ENCODE measurements around the gene PARD3B.

Gene PARD3B, protein sequence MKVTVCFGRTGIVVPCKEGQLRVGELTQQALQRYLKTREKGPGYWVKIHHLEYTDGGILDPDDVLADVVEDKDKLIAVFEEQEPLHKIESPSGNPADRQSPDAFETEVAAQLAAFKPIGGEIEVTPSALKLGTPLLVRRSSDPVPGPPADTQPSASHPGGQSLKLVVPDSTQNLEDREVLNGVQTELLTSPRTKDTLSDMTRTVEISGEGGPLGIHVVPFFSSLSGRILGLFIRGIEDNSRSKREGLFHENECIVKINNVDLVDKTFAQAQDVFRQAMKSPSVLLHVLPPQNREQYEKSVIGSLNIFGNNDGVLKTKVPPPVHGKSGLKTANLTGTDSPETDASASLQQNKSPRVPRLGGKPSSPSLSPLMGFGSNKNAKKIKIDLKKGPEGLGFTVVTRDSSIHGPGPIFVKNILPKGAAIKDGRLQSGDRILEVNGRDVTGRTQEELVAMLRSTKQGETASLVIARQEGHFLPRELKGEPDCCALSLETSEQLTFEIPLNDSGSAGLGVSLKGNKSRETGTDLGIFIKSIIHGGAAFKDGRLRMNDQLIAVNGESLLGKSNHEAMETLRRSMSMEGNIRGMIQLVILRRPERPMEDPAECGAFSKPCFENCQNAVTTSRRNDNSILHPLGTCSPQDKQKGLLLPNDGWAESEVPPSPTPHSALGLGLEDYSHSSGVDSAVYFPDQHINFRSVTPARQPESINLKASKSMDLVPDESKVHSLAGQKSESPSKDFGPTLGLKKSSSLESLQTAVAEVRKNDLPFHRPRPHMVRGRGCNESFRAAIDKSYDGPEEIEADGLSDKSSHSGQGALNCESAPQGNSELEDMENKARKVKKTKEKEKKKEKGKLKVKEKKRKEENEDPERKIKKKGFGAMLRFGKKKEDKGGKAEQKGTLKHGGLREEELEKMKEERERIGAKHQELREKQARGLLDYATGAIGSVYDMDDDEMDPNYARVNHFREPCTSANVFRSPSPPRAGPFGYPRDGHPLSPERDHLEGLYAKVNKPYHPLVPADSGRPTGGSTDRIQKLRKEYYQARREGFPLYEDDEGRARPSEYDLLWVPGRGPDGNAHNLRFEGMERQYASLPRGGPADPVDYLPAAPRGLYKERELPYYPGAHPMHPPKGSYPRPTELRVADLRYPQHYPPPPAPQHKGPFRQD (N-terminal part only)

DNA sequence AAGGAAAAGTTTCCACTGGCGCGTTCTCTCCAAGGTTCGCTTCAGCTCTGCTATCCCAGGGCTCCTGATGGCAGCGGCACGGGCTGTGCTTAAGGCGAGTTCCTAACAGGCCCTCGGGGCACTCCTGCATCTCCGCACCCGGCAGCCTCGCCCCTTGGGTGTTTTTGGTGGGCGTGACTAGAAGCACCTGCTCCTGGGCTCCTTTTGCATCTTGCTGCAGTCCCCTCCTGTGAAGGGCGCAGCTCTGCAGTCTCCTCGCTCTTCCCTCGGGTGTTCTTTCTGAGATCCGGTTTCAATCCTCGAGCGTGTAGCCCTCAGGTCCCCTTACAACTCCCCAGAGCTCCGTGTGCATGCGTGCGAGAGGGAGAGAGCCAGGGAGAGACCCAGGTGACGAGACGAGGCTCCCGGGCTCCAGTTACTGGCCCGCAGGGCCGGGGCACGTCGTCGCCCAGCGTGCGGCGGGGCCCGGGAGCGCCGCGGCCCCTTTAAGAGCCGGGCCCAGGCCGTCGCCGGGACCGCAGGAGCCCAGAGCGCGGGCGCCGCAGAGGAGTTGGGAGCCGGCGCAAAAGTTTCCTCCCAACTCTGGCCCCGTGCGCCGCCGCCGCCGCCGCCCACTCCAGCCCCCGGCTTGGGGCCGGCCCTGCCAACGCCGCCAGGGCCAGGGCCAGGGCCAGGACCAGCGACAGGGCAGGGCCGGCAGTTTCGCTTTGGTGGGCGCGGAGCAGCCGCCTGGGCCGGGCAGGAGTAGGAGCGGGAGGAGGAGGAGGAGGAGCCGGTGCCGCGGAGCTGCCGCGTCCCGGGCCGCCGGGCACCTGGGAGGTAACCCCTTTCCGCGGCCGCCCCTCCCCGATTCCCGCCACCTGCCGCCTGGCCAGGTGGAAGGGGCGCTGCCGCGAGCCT is at the start of gene PARD3B:
Gene PARD3B (plus strand): TSS at position 515 of the 900 bp plus-strand sequence. CDS start 525 bp downstream, outside the sequence.
- Histone ChIP-seq H3K9me2 (replicated peaks; ENCODE audit: control insufficient read depth, low read length) (no peaks in the 10 kb centered on the region), H3K79me2 (ENCODE audit: control insufficient read depth, low read length) (no peaks in the 10 kb centered on the region), H3K36me3 (ENCODE audit: control insufficient read depth, low read length) (no peaks in the 10 kb centered on the region), H3K4me3 (ENCODE audit: low read length) (no peak within 1 kb of the TSS), H3F3A (ENCODE audit: control insufficient read depth, insufficient read depth) (no peaks in the 10 kb centered on the region), H3K9me3 (ENCODE audit: control insufficient read depth, insufficient read depth, low read length) (peaks cover 7% of the 10 kb centered on the region; the same call in 1 of the 2 replicates), H4K20me1 (ENCODE audit: control insufficient read depth, insufficient read depth, low read depth, low read length) (no peaks in the 10 kb centered on the region), H3K4me1 (ENCODE audit: control insufficient read depth, low read length) (no peaks in the 10 kb centered on the region), H3K4me2 (ENCODE audit: low read length) (no peak within 1 kb of the TSS), H3K27me3 (ENCODE audit: control insufficient read depth, low read length) (no peaks in the 10 kb centered on the region), H3K27ac (ENCODE audit: low read depth, low read length) (no peak within 1 kb of the TSS)
- TF ChIP-seq EZH2phosphoT487 (IDR thresholded peaks at IDR 0.05; ENCODE audit: borderline replicate concordance, low read length): no peak
- no peak for TF ChIP-seq CTCF (IDR thresholded peaks at IDR 0.05; ENCODE audit: low read depth, low read length, poor library complexity, severe bottlenecking)

DNA sequence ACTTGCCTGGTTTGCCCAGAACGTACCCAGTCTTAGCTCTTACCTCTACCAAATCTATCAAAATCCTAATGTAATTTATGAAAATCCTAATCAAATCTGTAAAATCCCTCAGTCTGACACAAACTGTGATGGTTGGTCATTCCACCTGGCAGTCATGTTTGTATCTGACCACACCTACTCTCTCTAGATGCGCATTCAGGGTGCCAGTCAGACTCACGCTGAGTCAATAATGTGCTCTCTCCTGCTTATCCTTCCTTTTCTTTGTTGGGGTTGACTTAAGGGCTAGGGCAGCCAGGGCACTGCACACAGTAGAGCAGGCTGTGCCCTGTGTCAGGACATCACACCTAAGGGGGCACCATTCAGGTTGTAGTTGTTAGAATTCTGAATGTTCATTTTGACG is 48.5 kb upstream of the PARD3B start:
- H3F3A ChIP-seq (ENCODE audit: control insufficient read depth, insufficient read depth): no peaks in the 10 kb centered on the region
- H3K9me2 ChIP-seq (replicated peaks; ENCODE audit: control insufficient read depth, low read length): no peaks in the 10 kb centered on the region
- TF ChIP-seq EZH2phosphoT487 (IDR thresholded peaks at IDR 0.05; ENCODE audit: borderline replicate concordance, low read length): no peak
- no peak for TF ChIP-seq CTCF (IDR thresholded peaks at IDR 0.05; ENCODE audit: low read depth, low read length, poor library complexity, severe bottlenecking)
- no peaks in the 10 kb centered on the region for H3K4me1 ChIP-seq (ENCODE audit: control insufficient read depth, low read length)
- H3K9me3 ChIP-seq (ENCODE audit: control insufficient read depth, insufficient read depth, low read length): no peaks in the 10 kb centered on the region
- no peaks in the 10 kb centered on the region for H4K20me1 ChIP-seq (ENCODE audit: control insufficient read depth, insufficient read depth, low read depth, low read length)
- H3K79me2 ChIP-seq (ENCODE audit: control insufficient read depth, low read length): no peaks in the 10 kb centered on the region
- H3K27me3 ChIP-seq (ENCODE audit: control insufficient read depth, low read length): no peaks in the 10 kb centered on the region
- no peak overlapping the region for H3K27ac ChIP-seq (ENCODE audit: low read depth, low read length)
- H3K36me3 ChIP-seq (ENCODE audit: control insufficient read depth, low read length): no peaks in the 10 kb centered on the region
- no peak overlapping the region for H3K4me3 ChIP-seq (ENCODE audit: low read length)
- no peak overlapping the region for H3K4me2 ChIP-seq (ENCODE audit: low read length)

- Histone ChIP-seq H3K4me2 (ENCODE audit: low read length) (no peak overlapping the region), H3K4me3 (ENCODE audit: low read length) (no peak overlapping the region), H3K4me1 (ENCODE audit: control insufficient read depth, low read length) (no peaks in the 10 kb centered on the region), H3K27me3 (ENCODE audit: control insufficient read depth, low read length) (no peaks in the 10 kb centered on the region), H3K27ac (ENCODE audit: low read depth, low read length) (no peak overlapping the region), H3K79me2 (ENCODE audit: control insufficient read depth, low read length) (no peaks in the 10 kb centered on the region), H3K9me3 (ENCODE audit: control insufficient read depth, insufficient read depth, low read length) (no peaks in the 10 kb centered on the region), H4K20me1 (ENCODE audit: control insufficient read depth, insufficient read depth, low read depth, low read length) (no peaks in the 10 kb centered on the region), H3K9me2 (replicated peaks; ENCODE audit: control insufficient read depth, low read length) (no peaks in the 10 kb centered on the region), H3F3A (ENCODE audit: control insufficient read depth, insufficient read depth) (no peaks in the 10 kb centered on the region), H3K36me3 (ENCODE audit: control insufficient read depth, low read length) (no peaks in the 10 kb centered on the region)
- no peak for TF ChIP-seq EZH2phosphoT487 (IDR thresholded peaks at IDR 0.05; ENCODE audit: borderline replicate concordance, low read length)
- no peak for TF ChIP-seq CTCF (IDR thresholded peaks at IDR 0.05; ENCODE audit: low read depth, low read length, poor library complexity, severe bottlenecking)
Measured at GRCh38 chr2:204497855-204498254, 47.4 kb upstream of the PARD3B start.
